WERI-Rb-1 (cell line): ENCODE data around the gene ZNF483.
"Not testable (repeated sequence)": the region's sequence is repeated elsewhere in the genome, so short reads cannot be mapped to it uniquely, and the experiment has no call there.

Experiments used
- DNase-seq: peaks from one replicate; pipeline ENCODE4 v3.0.0-alpha.2; 2020
- H3K27ac ChIP-seq: fragments of 250-450 bp; sonication (Bioruptor Pico); 2 replicates; pipeline ENCODE4 v1.5.1; 2020; ENCODE audit warnings: mild to moderate bottlenecking, moderate library complexity
- H3K27me3 ChIP-seq: fragments of 250-450 bp; sonication (Bioruptor Pico); 2 replicates; pipeline ENCODE4 v1.5.1; 2021; ENCODE audit warnings: mild to moderate bottlenecking, low read depth, moderate library complexity; ENCODE audit not compliant: insufficient read depth, severe bottlenecking
- H3K36me3 ChIP-seq: fragments of 250-450 bp; sonication (Bioruptor Pico); 2 replicates; pipeline ENCODE4 v1.5.1; 2020; ENCODE audit warnings: mild to moderate bottlenecking, moderate library complexity
- H3K4me3 ChIP-seq: 2 replicates; pipeline ENCODE4 v1.5.1; 2011; ENCODE audit warnings: low read depth, mild to moderate bottlenecking, control low read depth, low read length
- H3K9me3 ChIP-seq: fragments of 250-450 bp; sonication (Bioruptor Pico); 2 replicates; pipeline ENCODE4 v1.5.1; 2021; ENCODE audit warnings: mild to moderate bottlenecking, moderate library complexity; ENCODE audit not compliant: severe bottlenecking
- CTCF ChIP-seq: IDR thresholded peaks from 2 replicates; pipeline ENCODE4 v1.5.1; 2011; ENCODE audit warnings: low read depth, mild to moderate bottlenecking, control low read depth, inconsistent platforms, low read length

The ZNF483 gene

GRCh38 chr9:111559000-111559610, 34.1 kb downstream of the ZNF483 start:
- no peak for TF ChIP-seq CTCF
- DNase-seq: no peak

GRCh38 chr9:111561165-111561719, 36.3 kb downstream of the ZNF483 start:
- Histone ChIP-seq H3K4me3 (no peak overlapping the region), H3K27me3 (no peaks in the 10 kb centered on the region), H3K9me3 (no peaks in the 10 kb centered on the region), H3K27ac (no peak overlapping the region), H3K36me3 (peaks cover 30% of the 10 kb centered on the region)
- TF ChIP-seq CTCF: no peak
- no peak for DNase-seq

More at GRCh38 chr9:111559000-111559610, 34.1 kb downstream of the ZNF483 start:
- Histone ChIP-seq H3K27ac (no peak overlapping the region), H3K36me3 (peaks cover 25% of the 10 kb centered on the region), H3K27me3 (no peaks in the 10 kb centered on the region), H3K4me3 (no peak overlapping the region), H3K9me3 (peaks cover 3% of the 10 kb centered on the region)

GRCh38 chr9:111566234-111566633, 41.3 kb downstream of the ZNF483 start:
- DNase-seq: no peak
- peaks cover 78% of the 10 kb centered on the region for H3K36me3 ChIP-seq

DNA sequence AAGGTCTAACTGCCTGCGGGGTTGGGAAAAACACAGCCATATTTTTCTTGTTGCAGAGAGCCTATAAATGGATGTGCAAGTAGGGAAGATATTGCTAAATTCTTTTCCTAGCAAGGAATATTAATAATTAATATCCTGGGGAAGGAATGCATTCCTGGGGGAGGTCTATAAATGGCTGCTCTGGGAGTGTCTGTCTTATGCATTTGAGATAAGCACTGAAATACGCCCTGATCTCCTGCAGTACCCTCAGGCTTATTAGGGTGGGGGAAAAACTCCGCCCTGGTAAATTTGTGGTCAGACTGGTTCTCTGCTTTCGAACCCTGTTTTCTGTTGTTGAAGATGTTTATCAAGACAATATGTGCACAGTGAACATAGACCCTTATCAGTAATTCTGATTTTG, 43.1 kb downstream of the ZNF483 start:
- H3K36me3 ChIP-seq: peaks cover 87% of the 10 kb centered on the region
- H3K27ac ChIP-seq, DNase-seq, H3K9me3 ChIP-seq, H3K27me3 ChIP-seq, H3K4me3 ChIP-seq: not testable (repeated sequence)

More at GRCh38 chr9:111566234-111566633, 41.3 kb downstream of the ZNF483 start:
- Histone ChIP-seq H3K27me3 (no peaks in the 10 kb centered on the region), H3K4me3 (no peak overlapping the region), H3K9me3 (peaks cover 7% of the 10 kb centered on the region), H3K27ac (no peak overlapping the region)
- TF ChIP-seq CTCF: no peak

DNA sequence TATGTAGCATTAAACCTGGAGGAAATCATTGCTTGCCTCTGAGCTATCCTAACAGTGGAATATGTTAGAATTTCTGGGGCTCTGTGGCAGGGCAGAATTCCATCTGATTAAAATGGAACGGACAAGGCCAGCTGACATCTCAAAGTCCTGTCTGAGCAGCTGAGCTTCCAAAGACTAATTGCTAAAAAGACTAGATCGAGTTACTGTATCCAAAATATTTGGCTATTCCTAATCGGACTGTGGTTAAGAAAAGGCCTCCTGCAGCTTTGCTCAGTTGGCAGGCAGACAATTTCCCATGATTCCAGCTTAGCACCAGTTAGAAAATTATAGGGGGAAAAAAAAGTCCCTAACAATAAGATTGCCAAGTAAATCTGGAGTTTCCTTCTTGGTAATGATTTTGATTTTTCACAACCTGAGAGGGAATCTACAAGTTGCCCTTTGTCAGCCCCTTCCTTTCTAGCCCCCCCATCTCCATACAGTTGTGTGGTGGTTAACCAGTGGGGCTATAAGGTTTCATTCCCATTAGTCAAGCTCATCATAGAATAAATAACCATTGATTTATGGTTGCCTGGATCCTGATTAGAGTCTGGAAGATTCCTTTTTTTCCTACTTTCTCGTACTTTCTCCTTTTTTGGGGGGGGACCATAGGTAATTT, 48.1 kb downstream of the ZNF483 start:
- no peak overlapping the region for H3K4me3 ChIP-seq
- DNase-seq: no peak
- H3K36me3 ChIP-seq: peaks cover 92% of the 10 kb centered on the region
- peaks cover 5% of the 10 kb centered on the region for H3K9me3 ChIP-seq
- TF ChIP-seq CTCF: no peak
- H3K27ac ChIP-seq: no peak overlapping the region
- H3K27me3 ChIP-seq: no peaks in the 10 kb centered on the region

DNA sequence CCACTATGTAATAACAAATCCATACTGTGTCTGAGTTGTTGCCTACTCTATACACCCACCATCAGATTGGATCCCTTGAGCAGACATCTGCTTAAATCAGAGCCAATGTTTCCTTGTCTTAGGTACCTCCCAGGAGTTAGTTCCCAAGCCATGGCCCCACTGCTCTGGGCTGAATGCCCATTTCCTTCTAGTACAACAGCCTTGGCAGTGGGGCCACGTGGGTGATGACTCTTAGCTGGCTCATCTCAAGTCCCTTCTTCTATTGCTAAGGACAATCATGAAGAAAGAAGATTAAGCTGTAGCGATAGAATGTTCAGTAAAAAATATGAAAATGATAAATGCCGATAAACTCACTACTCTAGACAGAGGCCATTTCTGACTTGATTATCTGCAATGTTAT, 57.9 kb downstream of the ZNF483 start:
- no peak for TF ChIP-seq CTCF
- DNase-seq: no peak
- Histone ChIP-seq H3K27ac (no peak overlapping the region), H3K9me3 (no peaks in the 10 kb centered on the region), H3K27me3 (no peaks in the 10 kb centered on the region), H3K36me3 (peaks cover 71% of the 10 kb centered on the region), H3K4me3 (no peak overlapping the region)
